HEK293 (cell line): ENCODE data around the gene SENP5.

Source experiments
- CTCF ChIP-seq: fragments of 450-650 bp; formaldehyde crosslinking; IDR thresholded peaks from 2 replicates; pipeline ENCODE4 v1.5.1; 2016; ENCODE audit warnings: missing biosample characterization, missing genetic modification characterization
- FEZF1 ChIP-seq: fragments of 450-650 bp; formaldehyde crosslinking; IDR thresholded peaks from 2 replicates; pipeline ENCODE4 v1.5.1; 2016; ENCODE audit warnings: missing biosample characterization, missing genetic modification characterization
- OSR2 ChIP-seq: fragments of 450-650 bp; formaldehyde crosslinking; IDR thresholded peaks from 2 replicates; pipeline ENCODE4 v1.5.1; 2016; ENCODE audit warnings: missing biosample characterization, missing genetic modification characterization
- YY1 ChIP-seq: fragments of 450-650 bp; formaldehyde crosslinking; IDR thresholded peaks from 2 replicates; pipeline ENCODE4 v1.5.1; 2018; ENCODE audit warnings: missing biosample characterization, missing genetic modification characterization
- ZBTB1 ChIP-seq: fragments of 450-650 bp; formaldehyde crosslinking; IDR thresholded peaks from 2 replicates; pipeline ENCODE4 v1.5.1; 2016; ENCODE audit warnings: missing biosample characterization, missing genetic modification characterization
- ZBTB10 ChIP-seq: fragments of 450-650 bp; formaldehyde crosslinking; IDR thresholded peaks from 2 replicates; pipeline ENCODE4 v1.5.1; 2016; ENCODE audit warnings: missing biosample characterization, missing genetic modification characterization
- ZNF174 ChIP-seq: fragments of 450-650 bp; formaldehyde crosslinking; IDR thresholded peaks from 2 replicates; pipeline ENCODE4 v1.5.0; 2017; ENCODE audit warnings: missing biosample characterization, mild to moderate bottlenecking, missing genetic modification characterization

GRCh38 chr3:196949285-196949619, 81.5 kb downstream of the SENP5 start:
- no peak for TF ChIP-seq ZBTB10 (tag by site-specific recombination)
- no peak for TF ChIP-seq CTCF (tag by site-specific recombination)
- TF ChIP-seq YY1 (tag by site-specific recombination): no peak
- no peak for TF ChIP-seq ZNF174 (tag by site-specific recombination)
- no peak for TF ChIP-seq FEZF1 (tag by site-specific recombination)
- no peak for TF ChIP-seq ZBTB1 (tag by site-specific recombination)
- TF ChIP-seq OSR2 (tag by site-specific recombination): no peak
